ENCODE data around the gene TJP2.

TJP2 gene

DNA sequence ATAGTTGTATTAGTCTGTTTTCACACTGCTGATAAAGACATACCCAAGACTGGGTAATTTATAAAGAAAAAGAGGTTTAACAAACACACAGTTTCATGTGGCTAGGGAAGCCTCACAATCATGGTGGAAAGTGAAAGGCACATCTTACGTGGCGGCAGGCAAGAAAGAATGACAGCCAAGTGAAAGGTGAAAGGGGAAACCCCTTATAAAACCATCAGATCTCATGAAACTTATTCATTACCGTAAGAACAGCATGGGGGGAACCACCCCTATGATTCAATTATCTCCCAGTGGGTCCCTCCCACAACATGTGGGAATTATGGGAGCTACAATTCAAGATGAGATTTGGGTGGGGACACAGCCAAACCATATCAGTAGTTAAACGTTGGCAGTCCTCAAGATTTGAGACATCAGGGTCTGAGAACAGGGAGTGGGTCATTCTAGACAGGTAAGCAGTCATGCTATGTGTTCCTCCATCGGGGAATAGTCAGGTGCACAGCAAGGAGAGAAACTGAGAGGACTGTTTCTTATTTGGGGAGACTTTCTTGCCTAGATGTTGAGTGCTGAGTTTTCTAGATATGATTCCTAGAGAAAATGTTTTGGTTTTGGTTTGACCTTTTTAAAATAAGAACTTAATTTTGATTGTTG lies 105.1 kb downstream of the TJP2 start:
- CTCF ChIA-PET, result no interaction called here
- DNase-seq (ENCODE audit: extremely low spot score), result no peak
- TF ChIP-seq, protein P1, sequence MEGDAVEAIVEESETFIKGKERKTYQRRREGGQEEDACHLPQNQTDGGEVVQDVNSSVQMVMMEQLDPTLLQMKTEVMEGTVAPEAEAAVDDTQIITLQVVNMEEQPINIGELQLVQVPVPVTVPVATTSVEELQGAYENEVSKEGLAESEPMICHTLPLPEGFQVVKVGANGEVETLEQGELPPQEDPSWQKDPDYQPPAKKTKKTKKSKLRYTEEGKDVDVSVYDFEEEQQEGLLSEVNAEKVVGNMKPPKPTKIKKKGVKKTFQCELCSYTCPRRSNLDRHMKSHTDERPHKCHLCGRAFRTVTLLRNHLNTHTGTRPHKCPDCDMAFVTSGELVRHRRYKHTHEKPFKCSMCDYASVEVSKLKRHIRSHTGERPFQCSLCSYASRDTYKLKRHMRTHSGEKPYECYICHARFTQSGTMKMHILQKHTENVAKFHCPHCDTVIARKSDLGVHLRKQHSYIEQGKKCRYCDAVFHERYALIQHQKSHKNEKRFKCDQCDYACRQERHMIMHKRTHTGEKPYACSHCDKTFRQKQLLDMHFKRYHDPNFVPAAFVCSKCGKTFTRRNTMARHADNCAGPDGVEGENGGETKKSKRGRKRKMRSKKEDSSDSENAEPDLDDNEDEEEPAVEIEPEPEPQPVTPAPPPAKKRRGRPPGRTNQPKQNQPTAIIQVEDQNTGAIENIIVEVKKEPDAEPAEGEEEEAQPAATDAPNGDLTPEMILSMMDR (IDR thresholded peaks at IDR 0.05; ENCODE audit: control extremely low read depth, extremely low read depth, low read depth, missing control alignments), result no peak
- POLR2A ChIA-PET, result no interaction called here

DNA sequence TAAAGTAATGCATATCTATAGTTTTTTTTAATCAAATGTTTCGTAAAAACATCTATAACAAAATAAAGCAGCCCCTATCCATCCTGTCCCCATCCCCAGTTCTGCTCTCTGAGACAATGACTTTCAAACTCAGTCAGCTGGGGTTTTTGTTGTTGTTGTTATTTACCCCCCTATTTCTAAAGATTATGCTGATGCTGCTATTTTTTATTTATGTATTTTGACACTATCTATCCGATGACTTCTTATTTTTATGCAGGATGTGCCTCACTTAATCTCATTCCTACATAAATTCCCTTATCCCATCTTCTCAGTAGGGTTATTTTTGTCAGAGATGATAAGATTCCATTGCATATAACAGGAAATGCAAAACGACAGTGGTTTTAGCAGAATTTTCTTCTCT lies 105.7 kb downstream of the TJP2 start:
- no peak for DNase-seq (ENCODE audit: extremely low spot score)
- TF ChIP-seq, protein P1 (IDR thresholded peaks at IDR 0.05; ENCODE audit: control extremely low read depth, extremely low read depth, low read depth, missing control alignments), result no peak
- ChIA-PET CTCF (no interaction called here), POLR2A (no interaction called here)

DNA sequence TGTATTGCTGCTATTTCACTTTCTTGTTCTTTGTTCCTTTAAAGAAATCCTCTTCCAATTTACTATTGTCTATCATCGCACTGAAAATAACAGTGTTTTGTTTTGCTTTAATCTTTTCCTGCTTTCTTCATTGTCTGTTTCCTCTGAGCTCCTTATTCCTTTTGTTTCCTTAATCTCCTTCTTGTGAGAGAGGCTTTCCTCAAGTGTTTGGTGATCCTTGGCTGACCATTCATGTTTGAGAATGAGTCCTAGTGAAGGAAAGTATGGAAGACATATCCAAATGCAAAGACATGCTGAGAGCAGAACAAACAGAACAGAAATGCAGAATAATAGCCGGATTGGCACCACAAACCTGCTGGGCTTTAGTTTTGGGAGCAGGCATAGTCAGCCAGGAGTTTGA lies 108.9 kb downstream of the TJP2 start:
- POLR2A ChIA-PET, result no interaction called here

DNA sequence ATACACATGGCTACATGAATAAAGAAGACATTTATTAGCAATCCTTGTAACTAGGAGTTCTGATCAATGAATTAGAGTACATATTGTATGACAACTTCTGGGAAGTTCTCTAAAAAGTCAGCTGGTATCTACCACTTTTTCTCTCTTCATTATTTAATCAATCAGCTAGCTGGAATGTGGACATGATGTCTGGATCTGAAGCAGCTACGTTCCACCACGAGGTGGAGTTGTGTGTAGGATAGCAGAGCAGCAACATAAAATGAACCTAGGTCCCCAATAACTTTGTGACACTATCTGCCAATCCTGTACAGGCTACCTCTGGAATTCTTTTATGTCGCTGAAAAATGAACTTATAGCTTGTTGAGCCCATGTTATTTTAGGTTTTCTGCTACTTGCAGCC lies 118.0 kb downstream of the TJP2 start:
- CTCF ChIA-PET, result no interaction called here
- POLR2A ChIA-PET, result no interaction called here
- TF ChIP-seq, protein P1 (IDR thresholded peaks at IDR 0.05; ENCODE audit: control extremely low read depth, extremely low read depth, low read depth, missing control alignments), result no peak
- no peak for DNase-seq (ENCODE audit: extremely low spot score)

More for the DNA sequence above, 108.9 kb downstream of the TJP2 start:
- TF ChIP-seq, protein P1 (IDR thresholded peaks at IDR 0.05; ENCODE audit: control extremely low read depth, extremely low read depth, low read depth, missing control alignments), result no peak
- DNase-seq (ENCODE audit: extremely low spot score), result no peak
- CTCF ChIA-PET, result no interaction called here

DNA sequence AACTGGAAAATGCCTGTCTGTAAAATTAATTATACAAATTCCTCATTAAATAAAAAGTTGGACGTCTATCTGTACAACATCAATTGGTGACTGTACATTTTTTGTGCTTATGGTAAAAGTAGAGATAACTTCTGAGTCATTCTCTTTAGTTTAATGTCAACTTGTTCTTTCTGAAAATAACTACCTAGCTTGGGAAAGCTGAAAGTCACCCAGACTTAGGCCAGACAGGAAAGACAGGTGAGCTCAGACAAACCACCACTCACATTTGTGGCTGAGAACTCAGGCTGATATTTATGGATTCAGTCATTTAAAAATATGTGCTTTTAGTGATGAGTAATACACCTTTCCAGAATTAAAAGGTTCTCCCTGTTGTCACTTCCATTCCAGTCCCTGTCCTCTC lies 119.1 kb downstream of the TJP2 start:
- ChIA-PET POLR2A (no interaction called here), CTCF (no interaction called here)
- DNase-seq (ENCODE audit: extremely low spot score), result no peak
- TF ChIP-seq, protein P1 (IDR thresholded peaks at IDR 0.05; ENCODE audit: control extremely low read depth, extremely low read depth, low read depth, missing control alignments), result no peak

DNA sequence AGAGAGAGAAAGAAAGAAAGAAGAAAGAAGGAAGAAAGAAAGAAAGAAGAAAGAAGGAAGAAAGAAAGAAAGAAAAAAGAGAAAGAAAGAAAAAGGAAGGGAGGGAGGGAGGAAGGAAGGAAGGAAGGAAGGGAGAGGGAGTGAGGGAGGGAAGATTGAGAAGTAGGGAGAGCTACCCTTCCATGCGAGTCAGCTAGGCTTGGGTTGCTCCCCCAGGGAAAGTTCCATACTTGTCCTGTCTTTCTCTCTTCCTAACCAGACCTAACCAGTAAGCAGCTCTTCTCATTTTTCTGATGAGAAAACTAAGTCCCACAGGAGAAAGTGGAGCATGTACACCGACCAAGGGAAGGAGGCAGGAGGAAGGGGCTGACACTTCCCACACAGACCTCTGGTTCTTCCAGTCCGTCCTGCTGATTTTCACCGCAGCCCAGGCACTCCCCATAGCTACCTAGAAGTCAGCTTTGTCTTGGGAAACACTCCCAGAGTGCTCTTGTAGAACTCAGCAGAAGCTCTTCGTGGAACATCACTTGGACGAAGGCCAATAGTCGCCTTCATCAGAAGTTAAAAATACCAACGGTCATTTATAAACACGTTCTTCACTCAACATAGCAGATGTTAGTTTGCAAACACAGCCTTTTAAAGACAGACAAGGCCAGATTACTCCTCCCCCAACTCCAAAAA lies 121.9 kb downstream of the TJP2 start:
- ChIA-PET CTCF (no interaction called here), POLR2A (no interaction called here)
- TF ChIP-seq, protein P1 (IDR thresholded peaks at IDR 0.05; ENCODE audit: control extremely low read depth, extremely low read depth, low read depth, missing control alignments), result no peak
- DNase-seq (ENCODE audit: extremely low spot score), result no peak

Data from GM10248 (cell line).